Measurements from ENCODE around the gene GNG14.
A peak's percentile ranks its signal among the peaks of the same experiment; 100 is the strongest.
"Not testable (repeated sequence)": the region's sequence is repeated elsewhere in the genome, so short reads cannot be mapped to it uniquely, and the experiment has no call there.

GNG14 gene

GRCh38 chr19:12725612-12726011 is 37.8 kb downstream of the GNG14 start:
- not testable (repeated sequence) for DNase-seq

- no peak for DNase-seq
Measured at GRCh38 chr19:12726988-12727316, 39.2 kb downstream of the GNG14 start.

GRCh38 chr19:12727745-12728433 is 40.1 kb downstream of the GNG14 start:
- DNase-seq, result no peak

GRCh38 chr19:12730064-12730463 is 42.3 kb downstream of the GNG14 start:
- no peak for DNase-seq

- no peak for DNase-seq
Measured at GRCh38 chr19:12731337-12731736, 43.5 kb downstream of the GNG14 start.

GRCh38 chr19:12733369-12734214 is 45.8 kb downstream of the GNG14 start:
- peak; percentile 57 for DNase-seq

GRCh38 chr19:12736995-12737834 is 49.4 kb downstream of the GNG14 start, which contains the start of gene GET3:
Gene GET3, plus strand, starts transcription at chr19:12737497. Its CDS starts 9 bp downstream, at chr19:12737506.
- peak; percentile 95 for DNase-seq

GRCh38 chr19:12737835-12738351 is 50.1 kb downstream of the GNG14 start:
- DNase-seq, result no peak
